ENCODE data around the gene NAPA. TPM values are rescaled to one million over a fixed set of nuclear protein-coding genes. Genes with fewer than 3 reads are reported as not detected.

The NAPA gene
- total RNA-seq, 1 experiment from 2014 or later, result 98.3 TPM

GRCh38 chr19:47499863-47500830 lies 14.7 kb downstream of the NAPA start:
- peak; percentile 69 for DNase-seq
- Histone ChIP-seq H3K36me3 (replicated peaks; ENCODE audit: control insufficient read depth, insufficient read depth, low read length) (peaks cover 5% of the 10 kb centered on the region), H3K27me3 (ENCODE audit: control insufficient read depth, insufficient read depth, low read length) (no peaks in the 10 kb centered on the region), H3K4me3 (ENCODE audit: insufficient read depth, low read depth, low read length) (no peak overlapping the region)

DNA sequence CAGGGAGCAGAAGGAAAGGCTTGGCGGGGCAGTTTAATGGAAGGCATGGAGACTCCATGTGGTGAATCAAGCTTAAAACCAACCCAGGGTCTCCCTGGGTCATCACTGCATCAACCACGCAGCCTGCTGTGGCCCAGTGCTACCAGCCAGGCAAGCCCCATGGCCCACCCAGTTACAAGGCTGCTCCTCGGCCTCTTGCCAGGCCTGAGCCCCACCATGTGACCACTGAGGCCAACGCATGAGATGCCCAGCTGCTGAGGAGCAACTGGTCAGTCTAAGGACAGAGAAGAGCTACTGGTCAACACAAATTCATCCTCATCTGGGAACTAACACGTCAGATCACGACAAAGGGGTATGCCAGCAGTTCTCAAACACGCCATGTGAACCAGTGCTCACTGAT lies 15.5 kb downstream of the NAPA start:
- Histone ChIP-seq H3K4me3 (ENCODE audit: insufficient read depth, low read depth, low read length) (no peak overlapping the region), H3K27me3 (ENCODE audit: control insufficient read depth, insufficient read depth, low read length) (no peaks in the 10 kb centered on the region), H3K36me3 (replicated peaks; ENCODE audit: control insufficient read depth, insufficient read depth, low read length) (peaks cover 5% of the 10 kb centered on the region)

GRCh38 chr19:47498561-47498960 lies 16.3 kb downstream of the NAPA start:
- H3K27me3 ChIP-seq (ENCODE audit: control insufficient read depth, insufficient read depth, low read length), result no peaks in the 10 kb centered on the region
- H3K4me3 ChIP-seq (ENCODE audit: insufficient read depth, low read depth, low read length), result no peak overlapping the region
- peaks cover 3% of the 10 kb centered on the region for H3K36me3 ChIP-seq (replicated peaks; ENCODE audit: control insufficient read depth, insufficient read depth, low read length)
- DNase-seq, result no peak

More for the DNA sequence above, 15.5 kb downstream of the NAPA start:
- no peak for DNase-seq

GRCh38 chr19:47497821-47498520 lies 16.9 kb downstream of the NAPA start:
- Histone ChIP-seq H3K36me3 (replicated peaks; ENCODE audit: control insufficient read depth, insufficient read depth, low read length) (peaks cover 1% of the 10 kb centered on the region), H3K27me3 (ENCODE audit: control insufficient read depth, insufficient read depth, low read length) (no peaks in the 10 kb centered on the region), H3K4me3 (ENCODE audit: insufficient read depth, low read depth, low read length) (no peak overlapping the region)
- DNase-seq, result no peak

DNA sequence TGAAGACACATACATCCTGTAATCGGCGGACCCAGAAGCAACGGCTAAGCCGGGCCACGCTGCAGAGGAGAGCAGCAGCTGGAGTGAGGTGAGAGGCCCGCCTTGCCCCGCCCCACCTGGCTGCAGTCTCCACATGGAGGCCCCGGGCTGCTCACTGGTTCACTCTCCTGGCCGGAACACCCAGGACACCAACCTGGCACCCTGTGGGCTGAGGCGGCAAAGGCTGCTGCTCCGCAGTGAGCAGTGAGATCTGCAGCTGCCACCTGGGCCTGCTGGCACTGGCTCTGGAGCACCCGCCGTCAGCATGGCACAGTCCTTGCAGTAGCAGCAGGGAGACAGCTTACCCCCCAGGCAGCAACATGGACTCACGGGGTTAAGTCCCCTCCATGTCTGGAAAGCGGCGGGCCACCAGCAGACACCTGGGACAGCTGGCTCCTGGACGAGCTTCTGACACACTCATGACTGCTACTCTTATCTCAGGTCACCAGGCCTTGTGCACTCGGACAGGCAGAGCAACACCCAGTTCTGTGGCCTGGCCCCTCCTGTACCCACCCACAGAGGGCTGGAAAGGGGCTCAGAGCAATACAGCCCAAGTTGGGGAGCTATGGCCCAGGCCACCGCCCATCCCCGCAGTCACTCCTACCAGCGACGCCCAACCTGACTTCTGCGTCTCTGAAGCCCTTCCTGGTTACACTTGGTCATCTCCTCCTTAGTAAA lies 17.7 kb downstream of the NAPA start:
- DNase-seq, result no peak
- H3K27me3 ChIP-seq (ENCODE audit: control insufficient read depth, insufficient read depth, low read length), result no peaks in the 10 kb centered on the region
- no peak overlapping the region for H3K4me3 ChIP-seq (ENCODE audit: insufficient read depth, low read depth, low read length)
- peaks cover 1% of the 10 kb centered on the region for H3K36me3 ChIP-seq (replicated peaks; ENCODE audit: control insufficient read depth, insufficient read depth, low read length)

DNA sequence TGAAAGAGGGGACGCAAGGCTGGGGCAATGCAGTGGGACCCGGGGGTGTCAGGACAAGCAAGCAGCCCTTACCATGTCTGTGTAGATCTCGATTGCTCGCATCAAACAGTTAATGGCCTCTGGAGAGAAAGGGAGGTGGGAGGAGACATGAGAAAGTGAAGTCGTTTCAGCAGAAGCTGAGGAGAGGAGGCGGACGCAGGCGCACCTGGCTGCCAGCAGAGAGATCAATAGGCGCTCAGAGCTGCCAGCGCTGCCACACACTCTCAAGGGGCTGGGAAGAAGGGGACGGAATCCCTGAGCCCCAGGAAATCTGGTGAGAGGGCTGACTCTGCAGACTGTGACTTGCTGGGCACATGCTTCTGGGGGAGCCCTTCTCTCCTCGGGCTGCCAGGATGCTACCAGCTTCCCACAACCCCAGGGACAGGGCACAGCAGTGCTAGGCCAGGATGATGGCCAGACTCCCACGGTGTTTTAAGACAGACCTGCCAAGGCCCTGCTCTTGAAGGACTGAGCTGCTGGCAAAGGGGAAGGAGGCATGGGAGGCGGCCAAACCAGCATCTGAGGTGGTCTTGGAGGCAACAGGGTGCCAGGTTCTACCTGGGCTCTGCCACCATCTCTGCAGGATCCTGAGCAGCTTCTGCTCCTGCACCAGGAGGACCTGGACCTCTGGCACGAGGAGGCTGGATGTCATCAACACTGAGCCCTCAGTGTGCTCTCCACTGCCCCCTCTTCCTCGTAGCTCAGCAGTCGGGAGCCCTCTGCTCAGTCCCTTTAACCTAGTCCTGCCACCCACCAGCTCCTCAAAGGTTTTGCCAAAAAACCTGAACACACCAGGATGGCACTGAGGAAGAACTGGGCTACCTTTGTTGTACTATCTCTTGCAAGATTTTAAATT lies 19.1 kb downstream of the NAPA start:
- Histone ChIP-seq H3K36me3 (replicated peaks; ENCODE audit: control insufficient read depth, insufficient read depth, low read length) (peaks cover 2% of the 10 kb centered on the region), H3K4me3 (ENCODE audit: insufficient read depth, low read depth, low read length) (no peak overlapping the region), H3K27me3 (ENCODE audit: control insufficient read depth, insufficient read depth, low read length) (no peaks in the 10 kb centered on the region)
- no peak for DNase-seq

GRCh38 chr19:47494729-47495128 lies 20.1 kb downstream of the NAPA start:
- Histone ChIP-seq H3K27me3 (ENCODE audit: control insufficient read depth, insufficient read depth, low read length) (no peaks in the 10 kb centered on the region), H3K4me3 (ENCODE audit: insufficient read depth, low read depth, low read length) (no peak overlapping the region), H3K36me3 (replicated peaks; ENCODE audit: control insufficient read depth, insufficient read depth, low read length) (peaks cover 6% of the 10 kb centered on the region)
- no peak for DNase-seq

DNA sequence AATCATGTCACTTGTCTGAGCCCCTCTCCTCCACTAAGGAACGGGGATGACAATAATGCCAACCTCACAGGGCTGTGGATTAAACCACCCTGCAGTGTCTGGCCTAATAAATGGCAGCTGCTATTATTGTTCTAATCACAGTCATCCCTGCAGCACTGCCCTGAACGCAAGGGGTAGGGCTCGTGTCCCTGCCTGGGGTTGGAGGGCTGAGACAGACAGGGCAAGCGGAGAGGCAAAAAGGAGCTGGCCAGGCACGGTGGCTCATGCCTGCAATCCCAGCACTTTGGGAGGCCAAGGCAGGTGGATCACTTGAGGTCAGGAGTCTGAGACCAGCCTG lies 20.7 kb downstream of the NAPA start:
- peaks cover 7% of the 10 kb centered on the region for H3K36me3 ChIP-seq (replicated peaks; ENCODE audit: control insufficient read depth, insufficient read depth, low read length)
- no peak for DNase-seq
- no peak overlapping the region for H3K4me3 ChIP-seq (ENCODE audit: insufficient read depth, low read depth, low read length)
- H3K27me3 ChIP-seq (ENCODE audit: control insufficient read depth, insufficient read depth, low read length), result no peaks in the 10 kb centered on the region

GRCh38 chr19:47493378-47494210 lies 21.3 kb downstream of the NAPA start:
- DNase-seq, result no peak
- Histone ChIP-seq H3K27me3 (ENCODE audit: control insufficient read depth, insufficient read depth, low read length) (no peaks in the 10 kb centered on the region), H3K4me3 (ENCODE audit: insufficient read depth, low read depth, low read length) (no peak overlapping the region), H3K36me3 (replicated peaks; ENCODE audit: control insufficient read depth, insufficient read depth, low read length) (peaks cover 7% of the 10 kb centered on the region)

DNA sequence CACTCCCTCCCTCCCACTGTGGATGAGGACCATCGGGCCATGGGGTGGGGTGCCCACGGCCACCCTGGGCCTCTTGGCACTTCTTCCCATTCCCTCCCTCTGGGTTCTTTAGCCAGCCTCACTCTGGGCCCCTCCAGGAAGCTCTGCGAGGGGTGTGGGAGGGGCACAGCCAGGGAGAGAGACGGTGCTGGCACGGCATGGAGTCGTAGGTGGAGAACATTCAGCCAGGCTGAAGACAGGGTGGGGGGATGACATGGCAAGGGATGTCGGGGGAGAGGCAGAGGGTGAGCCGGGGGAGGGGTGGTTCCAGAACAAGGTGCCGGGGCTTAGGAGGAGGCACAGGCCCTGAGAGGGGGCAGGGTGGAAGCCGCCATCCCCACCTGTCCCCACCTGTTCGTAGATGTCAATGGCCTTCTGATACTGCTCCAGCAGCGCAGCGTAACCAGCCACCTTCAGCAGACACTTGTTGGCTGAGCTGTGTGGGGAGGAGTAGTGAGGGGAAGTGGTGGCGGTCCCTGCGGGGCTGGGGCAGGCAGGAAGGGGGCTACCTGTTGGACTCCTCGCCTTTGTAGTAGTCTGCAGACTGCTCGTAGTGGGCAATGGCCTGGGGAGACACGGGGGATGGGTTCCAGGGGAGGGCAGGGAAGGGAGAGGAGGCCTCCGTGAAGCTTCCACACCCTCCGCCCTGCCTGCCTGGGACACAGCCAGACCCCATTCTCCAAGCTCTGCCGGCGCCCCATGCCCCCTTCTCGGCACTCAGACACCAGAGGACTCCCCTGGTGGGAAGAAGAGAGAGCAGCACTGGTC lies 22.1 kb downstream of the NAPA start:
- DNase-seq, result peak; percentile 64
- no peak overlapping the region for H3K4me3 ChIP-seq (ENCODE audit: insufficient read depth, low read depth, low read length)
- H3K36me3 ChIP-seq (replicated peaks; ENCODE audit: control insufficient read depth, insufficient read depth, low read length), result peaks cover 7% of the 10 kb centered on the region
- H3K27me3 ChIP-seq (ENCODE audit: control insufficient read depth, insufficient read depth, low read length), result no peaks in the 10 kb centered on the region

GRCh38 chr19:47492137-47492533 lies 22.7 kb downstream of the NAPA start:
- H3K36me3 ChIP-seq (replicated peaks; ENCODE audit: control insufficient read depth, insufficient read depth, low read length), result peaks cover 7% of the 10 kb centered on the region
- H3K27me3 ChIP-seq (ENCODE audit: control insufficient read depth, insufficient read depth, low read length), result no peaks in the 10 kb centered on the region
- DNase-seq, result no peak
- no peak overlapping the region for H3K4me3 ChIP-seq (ENCODE audit: insufficient read depth, low read depth, low read length)

GRCh38 chr19:47491358-47492136 lies 23.3 kb downstream of the NAPA start:
- Histone ChIP-seq H3K36me3 (replicated peaks; ENCODE audit: control insufficient read depth, insufficient read depth, low read length) (peaks cover 7% of the 10 kb centered on the region), H3K27me3 (ENCODE audit: control insufficient read depth, insufficient read depth, low read length) (no peaks in the 10 kb centered on the region), H3K4me3 (ENCODE audit: insufficient read depth, low read depth, low read length) (no peak overlapping the region)
- DNase-seq, result no peak
